Hepatocyte (in vitro differentiated cells): ENCODE results near the gene ARID2.

Source experiments
- CTCF ChIP-seq: fragments of 200-600 bp; sonication (generic); IDR thresholded peaks from 2 replicates; pipeline ENCODE4 v1.5.1; 2016; ENCODE audit warnings: antibody characterized with exemption, mild to moderate bottlenecking; ENCODE audit not compliant: poor library complexity
- EZH2 ChIP-seq: fragments of 200-600 bp; sonication (generic); IDR thresholded peaks from 2 replicates; pipeline ENCODE4 v1.6.1; 2016; ENCODE audit warnings: antibody characterized with exemption, mild to moderate bottlenecking, borderline replicate concordance
- EZH2phosphoT487 ChIP-seq: fragments of 200-600 bp; sonication (generic); IDR thresholded peaks from one replicate; pipeline ENCODE4 v1.6.1; 2018; ENCODE audit warnings: antibody characterized with exemption, mild to moderate bottlenecking, low read depth, moderate library complexity; ENCODE audit not compliant: unreplicated experiment, severe bottlenecking

GRCh38 chr12:45879363-45879895 lies 149.9 kb downstream of the ARID2 start:
- TF ChIP-seq EZH2phosphoT487: no peak
- TF ChIP-seq CTCF: no peak
- no peak for TF ChIP-seq EZH2
